GM12878 (cell line): ENCODE measurements around the gene TECPR1. TPM values are rescaled to one million over a fixed set of nuclear protein-coding genes. Genes with fewer than 3 reads are reported as not detected.

Experiments
- ATAC-seq: fragments of 200-7000 bp; cut with Tn5 transposase; 3 replicates; pipeline ENCODE4 v1.9.1; 2020; ENCODE audit warnings: mild to moderate bottlenecking, moderate library complexity
- BruUV-seq: library from RNA; stranded (reverse); fragments of 400-500 nt; replicated peaks from 2 replicates; lab custom pipeline; 2021; lab: Mats Ljungman, UMichigan
- CTCF ChIA-PET: fragments of 300-600 bp; sonication (Branson Sonifier 250); formaldehyde crosslinking; extraction: SDS; loops from one replicate; lab custom pipeline; 2021; ENCODE audit warnings: inconsistent platforms; lab: Yijun Ruan, JAX
- POLR2A ChIA-PET: fragments of 350-600 bp; formaldehyde crosslinking; extraction: SDS; loops from one replicate; lab custom pipeline; 2021; ENCODE audit warnings: inconsistent platforms; lab: Charles Lee
- RAD21 ChIA-PET: fragments of 300-600 bp; sonication (Branson Sonifier 250); formaldehyde crosslinking; loops from one replicate; lab custom pipeline; 2023; ENCODE audit warnings: antibody characterized with exemption; ENCODE audit not compliant: unreplicated experiment; lab: Charles Lee
- SMC1A ChIA-PET: fragments of 300-600 bp; sonication (Branson Sonifier 250); formaldehyde crosslinking; loops from one replicate; lab custom pipeline; 2023; ENCODE audit not compliant: unreplicated experiment, uncharacterized antibody; lab: Charles Lee
- DNase-seq: peaks from one replicate; pipeline ENCODE4 v3.0.0-alpha.2; 2011; ENCODE audit warnings: low read depth, low spot score
- FAIRE-seq: peaks from 3 replicates; lab custom pipeline; 2011; peaks lifted over from hg19 to GRCh38; lab: Jason Lieb, UNC
- H2AFZ ChIP-seq: 2 replicates; pipeline ENCODE4 v1.6.0; 2011; ENCODE audit warnings: low read depth, low read length, control low read depth; ENCODE audit not compliant: control insufficient read depth
- H3K27ac ChIP-seq: 2 replicates; pipeline ENCODE4 v1.5.1; 2011; ENCODE audit warnings: control low read depth; ENCODE audit not compliant: control insufficient read depth, insufficient read depth
- H3K27me3 ChIP-seq, 2 experiments: replicated peaks in 1 of 2; 2 replicates each; pipeline versions ENCODE4 v1.6.0 to v1.6.1; 2011; ENCODE audit warnings: low read length in 1 of 2; ENCODE audit not compliant: control insufficient read depth in 2 of 2, insufficient read depth in 2 of 2
- H3K36me3 ChIP-seq, 2 experiments: 2 replicates each; pipeline ENCODE4 v1.5.1; 2011; ENCODE audit warnings: low read length in 1 of 2; ENCODE audit not compliant: control insufficient read depth in 2 of 2, insufficient read depth in 2 of 2
- H3K4me1 ChIP-seq: 2 replicates; pipeline ENCODE4 v1.6.1; 2011; ENCODE audit warnings: mild to moderate bottlenecking, low read length, moderate library complexity, mixed read lengths; ENCODE audit not compliant: control insufficient read depth, insufficient read depth
- H3K4me2 ChIP-seq: 2 replicates; pipeline ENCODE4 v1.6.0; 2011; ENCODE audit warnings: control low read depth; ENCODE audit not compliant: control insufficient read depth, insufficient read depth
- H3K4me3 ChIP-seq: fragments of 200-600 bp; sonication (generic); 2 replicates; pipeline ENCODE4 v1.5.1; 2016
- H3K79me2 ChIP-seq: 2 replicates; pipeline ENCODE4 v1.6.0; 2011; ENCODE audit warnings: low read length; ENCODE audit not compliant: control insufficient read depth, insufficient read depth
- H3K9ac ChIP-seq: 2 replicates; pipeline ENCODE4 v1.8.0; 2011; ENCODE audit warnings: low read length, control low read depth, mixed read lengths; ENCODE audit not compliant: control insufficient read depth, insufficient read depth
- H3K9me3 ChIP-seq: replicated peaks from 3 replicates; pipeline ENCODE4 v1.5.1; 2011; ENCODE audit warnings: mild to moderate bottlenecking, low read length; ENCODE audit not compliant: control insufficient read depth, insufficient read depth
- H4K20me1 ChIP-seq: 2 replicates; pipeline ENCODE4 v1.6.0; 2011; ENCODE audit not compliant: control insufficient read depth, insufficient read depth
- BCL11A ChIP-seq: IDR thresholded peaks from 2 replicates; pipeline ENCODE4 v1.6.1; 2011; ENCODE audit warnings: low read depth, low read length
- CHD1 ChIP-seq: IDR thresholded peaks from 2 replicates; pipeline ENCODE4 v1.6.1; 2012; ENCODE audit warnings: low read depth, low read length, improper control_type of control experiment
- CREB1 ChIP-seq: IDR thresholded peaks from 2 replicates; pipeline ENCODE4 v1.6.1; 2012; ENCODE audit warnings: low read depth, mild to moderate bottlenecking, inconsistent platforms
- IRF4 ChIP-seq: IDR thresholded peaks from 2 replicates; pipeline ENCODE4 v1.6.1; 2011; ENCODE audit warnings: low read depth, low read length
- MTA2 ChIP-seq: fragments of 450-650 bp; IDR thresholded peaks from 2 replicates; pipeline ENCODE4 v1.6.1; 2016; ENCODE audit warnings: low read depth, mild to moderate bottlenecking, moderate library complexity
- MYB ChIP-seq: fragments of 150-350 bp; IDR thresholded peaks from 2 replicates; pipeline ENCODE4 v1.6.1; 2014; ENCODE audit warnings: mild to moderate bottlenecking, low read depth, low read length, borderline replicate concordance
- PAX5 ChIP-seq: IDR thresholded peaks from 2 replicates; pipeline ENCODE4 v1.6.1; 2011; ENCODE audit warnings: low read depth, low read length, borderline replicate concordance
- POLR2A ChIP-seq: IDR thresholded peaks from 2 replicates; pipeline ENCODE4 v1.6.1; 2011; ENCODE audit warnings: low read depth, mild to moderate bottlenecking, low read length
- POLR2AphosphoS2 ChIP-seq: IDR thresholded peaks from 2 replicates; pipeline ENCODE4 v1.6.1; 2011; ENCODE audit warnings: low read depth, mild to moderate bottlenecking, low read length, improper control_type of control experiment, moderate library complexity
- RB1 ChIP-seq: fragments of 450-650 bp; formaldehyde crosslinking; IDR thresholded peaks from 2 replicates; pipeline ENCODE4 v1.6.1; 2017; ENCODE audit warnings: mild to moderate bottlenecking, borderline replicate concordance
- RBBP5 ChIP-seq: fragments of 200-600 bp; sonication (generic); conservative IDR thresholded peaks from 2 replicates; pipeline ENCODE4 v1.6.1; 2016
- RELA ChIP-seq: fragments of 450-650 bp; IDR thresholded peaks from 2 replicates; pipeline ENCODE4 v1.8.0; 2014; ENCODE audit warnings: borderline replicate concordance; ENCODE audit not compliant: partially characterized antibody
- SMAD5 ChIP-seq: IDR thresholded peaks from 2 replicates; pipeline ENCODE4 v1.6.1; 2016; ENCODE audit warnings: antibody characterized with exemption, low read depth
- SUZ12 ChIP-seq: fragments of 200-600 bp; sonication (generic); IDR thresholded peaks from one replicate; pipeline ENCODE4 v1.6.1; 2018; ENCODE audit warnings: antibody characterized with exemption, mild to moderate bottlenecking; ENCODE audit not compliant: unreplicated experiment
- TAF1 ChIP-seq: IDR thresholded peaks from 2 replicates; pipeline ENCODE4 v1.6.1; 2011; ENCODE audit warnings: mild to moderate bottlenecking, low read depth, low read length, borderline replicate concordance
- YY1 ChIP-seq: IDR thresholded peaks from 2 replicates; pipeline ENCODE4 v1.6.1; 2011; ENCODE audit warnings: low read depth, mild to moderate bottlenecking, low read length
- ZBTB40 ChIP-seq: fragments of 450-650 bp; IDR thresholded peaks from 2 replicates; pipeline ENCODE4 v1.6.1; 2016; ENCODE audit warnings: mild to moderate bottlenecking, moderate library complexity, borderline replicate concordance
- WGBS: methylation state at CpG from one replicate; pipeline ENCODE4 v1.1.6; 2016; ENCODE audit warnings: low lambda C conversion rate; ENCODE audit not compliant: insufficient replicate concordance, insufficient coverage; ENCODE audit errors: missing lambda C conversion rate; 5-methylcytosine and 5-hydroxymethylcytosine counted together
- in situ Hi-C: fragments of 300-500 bp; cut with MboI; formaldehyde crosslinking; loops from 9 replicates; pipeline ENCODE4 v1.14.3; 2018; ENCODE audit warnings: mixed read lengths
- intact Hi-C: fragments of 100-400 bp; cut with micrococcal nuclease; formaldehyde crosslinking; loops from one replicate; pipeline ENCODE4 v1.14.2; 2022; ENCODE audit not compliant: unreplicated experiment
- polyA plus RNA-seq, 11 experiments: library from polyadenylated mRNA; depleted of rRNA in 4 of 11; unstranded in 6 of 11; stranded (reverse) in 5 of 11; fragments of >200 nt; fragmentation: Nextera tagmentation in 4 of 11; fragmentation: Illumina TruSeq in 1 of 11; extraction: Ambion mirVana in 4 of 11; extraction: Trizol in 1 of 11; gene quantifications; 1 replicate in 1 of 11; 2 replicates in 10 of 11; pipeline versions ENCODE4 v1.2.1 to v1.2.3, GENCODE V29; 2011 to 2016; ENCODE audit warnings: inconsistent platforms in 2 of 11, missing spikeins in 2 of 11, low read depth in 1 of 11
- total RNA-seq, 4 experiments: library from RNA; depleted of rRNA in 3 of 4; stranded (reverse); fragments of >200 nt in 3 of 4; fragmentation: Illumina TruSeq in 1 of 4; extraction: Trizol in 1 of 4; gene quantifications; 2 replicates each; pipeline versions ENCODE4 v1.2.1 to v1.2.3, GENCODE V29; 2013 to 2021
- TF ChIP-seq, protein P1 (sequence below): fragments of 450-650 bp; formaldehyde crosslinking; IDR thresholded peaks from 2 replicates; pipeline ENCODE4 v1.4.0; 2022; ENCODE audit warnings: mild to moderate bottlenecking, moderate library complexity

The TECPR1 gene
- total and polyA plus RNA-seq, 10 of the 15 experiments (the other 5 are each of a cell fraction or from before 2014, with no cell fraction given) = 0.26 to 16.8 (median 4.2) TPM

DNA sequence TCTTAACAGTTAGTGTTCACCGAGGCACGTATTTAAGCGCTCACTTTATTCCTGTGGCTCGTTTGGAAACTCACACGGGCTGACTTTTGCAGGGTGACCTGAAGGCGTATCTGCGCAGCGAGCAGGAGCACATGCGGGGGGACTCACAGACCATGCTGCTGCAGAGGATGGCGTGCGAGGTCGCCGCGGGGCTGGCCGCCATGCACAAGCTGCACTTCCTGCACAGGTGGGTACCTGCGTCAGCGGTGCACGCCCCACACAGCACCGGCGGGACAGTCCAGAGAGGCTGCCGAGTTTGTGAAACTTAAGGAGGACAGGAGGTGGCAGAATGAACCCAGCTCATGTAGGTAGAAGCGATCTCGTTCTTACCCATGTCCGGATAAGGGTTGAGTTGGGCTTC, 80.6 kb downstream of the TECPR1 start (continued):
- TF ChIP-seq TAF1 (no peak), SMAD5 (no peak), MTA2 (no peak), MYB (no peak), PAX5 (no peak), IRF4 (no peak), CHD1 (no peak)
- TF ChIP-seq, all 136 proteins: peak for 0

DNA sequence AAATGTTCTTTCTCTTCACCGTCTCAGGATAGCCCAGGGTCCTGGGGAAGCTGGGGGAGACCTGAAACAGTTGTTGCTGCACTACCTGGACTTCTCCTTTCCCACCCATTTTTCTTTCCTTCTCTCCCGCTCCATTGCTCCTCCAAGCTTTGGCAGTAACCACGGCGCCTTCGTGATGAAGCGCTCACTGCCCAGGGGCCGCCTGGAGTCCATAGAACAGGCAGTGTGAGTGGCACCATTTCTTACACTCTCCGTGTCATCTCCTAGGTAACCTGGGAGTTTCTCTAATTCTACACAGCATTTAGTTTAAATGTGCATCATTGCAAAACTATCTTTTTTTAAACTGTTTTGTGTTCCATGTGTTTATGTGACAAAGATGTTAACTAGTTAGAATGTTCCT, 81.1 kb downstream of the TECPR1 start:
- CTCF ChIA-PET = interaction anchor here (2.0 kb wide), 1 partner anchor 149 kb away, joined by 7 read pairs; no protein-coding TSS in a partner anchor
- Histone ChIP-seq H2AFZ (no peak overlapping the region), H3K4me3 (no peak overlapping the region), H3K27ac (no peak overlapping the region), H3K9ac (no peak overlapping the region), H4K20me1 (no peaks in the 10 kb centered on the region), H3K4me2 (no peak overlapping the region), H3K79me2 (no peaks in the 10 kb centered on the region), H3K9me3 (no peaks in the 10 kb centered on the region), H3K27me3 (no peaks in the 10 kb centered on the region), H3K4me1 (no peaks in the 10 kb centered on the region), H3K36me3 (no peaks in the 10 kb centered on the region; a peak in 3 of 4 replicates)
- RAD21 ChIA-PET = interaction anchor here (1.8 kb wide), 1 partner anchor 149 kb away, joined by 4 read pairs; no protein-coding TSS in a partner anchor
- FAIRE-seq = no peak
- in situ Hi-C loops (no loop called here), intact Hi-C loops (no loop called here)
- TF ChIP-seq YY1 = no peak
- TF ChIP-seq BCL11A = no peak
- TF ChIP-seq CREB1 = no peak
- TF ChIP-seq RELA = no peak
- no peak for TF ChIP-seq RB1
- TF ChIP-seq RBBP5 = no peak
- TF ChIP-seq POLR2AphosphoS2 = no peak
- TF ChIP-seq ZBTB40 = no peak
- TF ChIP-seq SUZ12 = no peak
- TF ChIP-seq IRF4 = no peak
- TF ChIP-seq, protein P1, sequence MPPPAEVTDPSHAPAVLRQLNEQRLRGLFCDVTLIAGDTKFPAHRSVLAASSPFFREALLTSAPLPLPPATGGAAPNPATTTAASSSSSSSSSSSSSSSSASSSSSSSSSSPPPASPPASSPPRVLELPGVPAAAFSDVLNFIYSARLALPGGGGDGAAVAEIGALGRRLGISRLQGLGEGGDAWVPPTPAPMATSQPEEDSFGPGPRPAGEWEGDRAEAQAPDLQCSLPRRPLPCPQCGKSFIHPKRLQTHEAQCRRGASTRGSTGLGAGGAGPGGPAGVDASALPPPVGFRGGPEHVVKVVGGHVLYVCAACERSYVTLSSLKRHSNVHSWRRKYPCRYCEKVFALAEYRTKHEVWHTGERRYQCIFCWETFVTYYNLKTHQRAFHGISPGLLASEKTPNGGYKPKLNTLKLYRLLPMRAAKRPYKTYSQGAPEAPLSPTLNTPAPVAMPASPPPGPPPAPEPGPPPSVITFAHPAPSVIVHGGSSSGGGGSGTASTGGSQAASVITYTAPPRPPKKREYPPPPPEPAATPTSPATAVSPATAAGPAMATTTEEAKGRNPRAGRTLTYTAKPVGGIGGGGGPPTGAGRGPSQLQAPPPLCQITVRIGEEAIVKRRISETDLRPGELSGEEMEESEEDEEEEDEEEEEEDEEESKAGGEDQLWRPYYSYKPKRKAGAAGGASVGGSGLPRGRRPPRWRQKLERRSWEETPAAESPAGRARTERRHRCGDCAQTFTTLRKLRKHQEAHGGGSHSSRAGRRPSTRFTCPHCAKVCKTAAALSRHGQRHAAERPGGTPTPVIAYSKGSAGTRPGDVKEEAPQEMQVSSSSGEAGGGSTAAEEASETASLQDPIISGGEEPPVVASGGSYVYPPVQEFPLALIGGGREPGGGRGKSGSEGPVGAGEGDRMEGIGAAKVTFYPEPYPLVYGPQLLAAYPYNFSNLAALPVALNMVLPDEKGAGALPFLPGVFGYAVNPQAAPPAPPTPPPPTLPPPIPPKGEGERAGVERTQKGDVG = no peak
- TF ChIP-seq POLR2A = no peak
- BruUV-seq = no TSS peak
- DNase-seq = no peak
- ATAC-seq = no peak
- POLR2A ChIA-PET = no interaction called here
- 91% methylated on average over 7 of the region's 8 CpGs for WGBS
- SMC1A ChIA-PET = interaction anchor here (1.3 kb wide), 1 partner anchor 150 kb away, joined by 6 read pairs; no protein-coding TSS in a partner anchor
